ENCODE results near the gene CYS1.
"Not testable (repeated sequence)": the region's sequence is repeated elsewhere in the genome, so short reads cannot be mapped to it uniquely, and the experiment has no call there.

CYS1 gene

GRCh38 chr2:10109311-10109710 lies 29.1 kb upstream of the CYS1 start:
- Histone ChIP-seq H3F3A (ENCODE audit: insufficient read depth) (no peaks in the 10 kb centered on the region), H3K9me3 (ENCODE audit: insufficient read depth, low read length) (no peaks in the 10 kb centered on the region), H3K27ac (ENCODE audit: low read depth, low read length) (no peak overlapping the region), H3K9ac (ENCODE audit: low read length) (no peak overlapping the region), H3K36me3 (ENCODE audit: low read length) (no peaks in the 10 kb centered on the region), H3K79me2 (ENCODE audit: insufficient read depth, low read length) (no peaks in the 10 kb centered on the region), H2AFZ (ENCODE audit: low read depth, low read length, severe bottlenecking) (no peak overlapping the region), H3K9me2 (replicated peaks; ENCODE audit: insufficient read depth, low read length) (no peaks in the 10 kb centered on the region), H3K4me3 (ENCODE audit: insufficient read depth, low read length, poor library complexity, severe bottlenecking) (no peak overlapping the region), H3K27me3 (ENCODE audit: low read length) (no peaks in the 10 kb centered on the region), H3K4me2 (ENCODE audit: low read depth, low read length, poor library complexity, severe bottlenecking) (no peak overlapping the region), H4K20me1 (ENCODE audit: low read depth, low read length) (no peaks in the 10 kb centered on the region)
- TF ChIP-seq EZH2phosphoT487 (conservative IDR thresholded peaks at IDR 0.05; ENCODE audit: low read length), result no peak
- TF ChIP-seq CTCF (IDR thresholded peaks at IDR 0.05; ENCODE audit: insufficient read depth, low read length, poor library complexity, severe bottlenecking), result no peak

DNA sequence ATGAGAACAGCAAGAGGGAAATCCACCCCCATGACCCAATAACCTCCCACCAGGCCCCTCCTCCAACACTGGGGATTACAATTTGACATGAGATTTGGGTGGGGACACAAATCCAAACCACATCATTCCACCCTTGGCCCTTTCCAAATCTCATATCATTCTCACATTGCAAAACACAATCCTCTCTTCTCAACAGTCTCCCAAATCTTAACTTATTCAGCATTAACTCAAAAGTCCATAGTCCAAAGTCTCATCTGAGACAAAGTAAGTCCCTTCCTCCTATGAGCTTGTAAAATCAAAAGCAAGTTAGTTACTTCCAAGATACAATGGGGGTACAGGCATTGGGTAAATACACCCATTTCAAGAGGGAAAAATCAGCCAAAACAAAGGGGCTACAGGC lies 24.7 kb upstream of the CYS1 start:
- H3K4me2 ChIP-seq (ENCODE audit: low read depth, low read length, poor library complexity, severe bottlenecking); H3K36me3 ChIP-seq (ENCODE audit: low read length); H3K9ac ChIP-seq (ENCODE audit: low read length); H3K9me3 ChIP-seq (ENCODE audit: insufficient read depth, low read length); H2AFZ ChIP-seq (ENCODE audit: low read depth, low read length, severe bottlenecking); H3F3A ChIP-seq (ENCODE audit: insufficient read depth); H3K9me2 ChIP-seq (replicated peaks; ENCODE audit: insufficient read depth, low read length); H3K4me3 ChIP-seq (ENCODE audit: insufficient read depth, low read length, poor library complexity, severe bottlenecking); H3K27me3 ChIP-seq (ENCODE audit: low read length); H4K20me1 ChIP-seq (ENCODE audit: low read depth, low read length); H3K79me2 ChIP-seq (ENCODE audit: insufficient read depth, low read length); H3K27ac ChIP-seq (ENCODE audit: low read depth, low read length): not testable (repeated sequence)

GRCh38 chr2:10103179-10103578 lies 23.0 kb upstream of the CYS1 start:
- Histone ChIP-seq H3K27ac (ENCODE audit: low read depth, low read length) (no peak overlapping the region), H3K9me3 (ENCODE audit: insufficient read depth, low read length) (no peaks in the 10 kb centered on the region), H3K4me2 (ENCODE audit: low read depth, low read length, poor library complexity, severe bottlenecking) (no peak overlapping the region), H3F3A (ENCODE audit: insufficient read depth) (no peaks in the 10 kb centered on the region), H3K4me3 (ENCODE audit: insufficient read depth, low read length, poor library complexity, severe bottlenecking) (no peak overlapping the region), H3K36me3 (ENCODE audit: low read length) (no peaks in the 10 kb centered on the region), H3K9ac (ENCODE audit: low read length) (no peak overlapping the region), H3K27me3 (ENCODE audit: low read length) (no peaks in the 10 kb centered on the region), H3K9me2 (replicated peaks; ENCODE audit: insufficient read depth, low read length) (no peaks in the 10 kb centered on the region), H4K20me1 (ENCODE audit: low read depth, low read length) (no peaks in the 10 kb centered on the region), H2AFZ (ENCODE audit: low read depth, low read length, severe bottlenecking) (no peak overlapping the region), H3K79me2 (ENCODE audit: insufficient read depth, low read length) (no peaks in the 10 kb centered on the region)
- TF ChIP-seq CTCF (IDR thresholded peaks at IDR 0.05; ENCODE audit: insufficient read depth, low read length, poor library complexity, severe bottlenecking), result no peak
- TF ChIP-seq EZH2phosphoT487 (conservative IDR thresholded peaks at IDR 0.05; ENCODE audit: low read length), result no peak

GRCh38 chr2:10101491-10101890 lies 21.3 kb upstream of the CYS1 start:
- Histone ChIP-seq H3K27ac (ENCODE audit: low read depth, low read length) (no peak overlapping the region), H3F3A (ENCODE audit: insufficient read depth) (no peaks in the 10 kb centered on the region), H4K20me1 (ENCODE audit: low read depth, low read length) (no peaks in the 10 kb centered on the region), H3K4me2 (ENCODE audit: low read depth, low read length, poor library complexity, severe bottlenecking) (no peak overlapping the region), H3K79me2 (ENCODE audit: insufficient read depth, low read length) (no peaks in the 10 kb centered on the region), H3K36me3 (ENCODE audit: low read length) (no peaks in the 10 kb centered on the region), H3K9ac (ENCODE audit: low read length) (no peak overlapping the region), H3K9me3 (ENCODE audit: insufficient read depth, low read length) (no peaks in the 10 kb centered on the region), H3K9me2 (replicated peaks; ENCODE audit: insufficient read depth, low read length) (no peaks in the 10 kb centered on the region), H3K4me3 (ENCODE audit: insufficient read depth, low read length, poor library complexity, severe bottlenecking) (no peak overlapping the region), H2AFZ (ENCODE audit: low read depth, low read length, severe bottlenecking) (no peak overlapping the region), H3K27me3 (ENCODE audit: low read length) (no peaks in the 10 kb centered on the region)
- TF ChIP-seq CTCF (IDR thresholded peaks at IDR 0.05; ENCODE audit: insufficient read depth, low read length, poor library complexity, severe bottlenecking), result no peak
- no peak for TF ChIP-seq EZH2phosphoT487 (conservative IDR thresholded peaks at IDR 0.05; ENCODE audit: low read length)
